Measurements from ENCODE around the gene GANAB. TPM values are rescaled to one million over a fixed set of nuclear protein-coding genes. Genes with fewer than 3 reads are reported as not detected.
A peak's percentile ranks its signal among the peaks of the same experiment; 100 is the strongest.
"Not testable (repeated sequence)": the region's sequence is repeated elsewhere in the genome, so short reads cannot be mapped to it uniquely, and the experiment has no call there.

Gene GANAB
- polyA plus RNA-seq, 5 donors = 288 to 339 (median 312) TPM

DNA sequence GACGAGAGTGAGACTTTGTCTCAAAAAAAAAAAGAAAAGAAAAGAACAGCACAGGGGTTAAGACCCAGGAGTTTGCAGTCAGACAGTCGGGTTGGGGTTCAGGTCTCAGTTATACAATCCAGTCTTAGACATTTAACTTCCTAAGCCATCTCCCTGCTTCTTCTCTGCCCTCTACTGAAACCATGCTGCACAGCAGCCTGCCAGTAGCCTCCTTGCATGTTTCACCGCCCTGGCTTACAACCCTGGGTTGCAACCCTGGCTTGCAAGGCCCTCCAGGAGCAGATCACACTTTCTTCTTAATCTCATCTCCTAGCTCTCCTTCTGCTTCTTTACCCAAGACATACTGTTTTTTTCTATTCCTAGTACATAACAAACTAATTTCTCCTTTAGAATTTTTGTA is 18.7 kb downstream of the GANAB start:
- no peak for DNase-seq

DNA sequence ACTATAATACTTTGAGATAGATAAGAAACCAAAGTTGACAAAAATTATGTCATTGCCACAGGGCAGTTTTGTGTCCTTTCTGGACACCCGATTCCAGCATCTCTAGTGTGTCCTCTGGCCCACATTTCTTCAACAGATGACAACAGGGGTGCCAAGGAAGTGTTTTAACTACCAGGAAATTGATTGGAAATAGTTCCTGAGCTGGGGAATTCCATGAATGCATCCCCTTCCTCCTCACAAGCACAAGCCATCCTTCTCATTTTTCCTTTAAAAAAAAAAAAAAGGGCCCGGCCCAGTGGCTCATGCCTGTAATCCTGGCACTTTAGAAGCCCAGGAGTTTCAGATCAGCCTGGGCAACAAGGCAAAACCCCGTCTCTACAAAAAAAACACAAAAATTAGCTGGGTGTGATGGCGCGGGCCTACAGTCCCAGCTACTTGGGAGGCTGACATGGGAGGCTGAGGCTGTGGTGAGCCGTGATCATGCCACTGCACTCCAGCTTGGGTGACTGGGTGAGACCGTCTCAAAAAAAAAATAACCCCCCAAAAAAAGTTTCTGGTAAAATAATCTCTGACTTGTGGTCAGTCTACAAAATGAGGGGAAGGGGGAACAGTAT is 23.8 kb downstream of the GANAB start:
- no peak for DNase-seq

DNA sequence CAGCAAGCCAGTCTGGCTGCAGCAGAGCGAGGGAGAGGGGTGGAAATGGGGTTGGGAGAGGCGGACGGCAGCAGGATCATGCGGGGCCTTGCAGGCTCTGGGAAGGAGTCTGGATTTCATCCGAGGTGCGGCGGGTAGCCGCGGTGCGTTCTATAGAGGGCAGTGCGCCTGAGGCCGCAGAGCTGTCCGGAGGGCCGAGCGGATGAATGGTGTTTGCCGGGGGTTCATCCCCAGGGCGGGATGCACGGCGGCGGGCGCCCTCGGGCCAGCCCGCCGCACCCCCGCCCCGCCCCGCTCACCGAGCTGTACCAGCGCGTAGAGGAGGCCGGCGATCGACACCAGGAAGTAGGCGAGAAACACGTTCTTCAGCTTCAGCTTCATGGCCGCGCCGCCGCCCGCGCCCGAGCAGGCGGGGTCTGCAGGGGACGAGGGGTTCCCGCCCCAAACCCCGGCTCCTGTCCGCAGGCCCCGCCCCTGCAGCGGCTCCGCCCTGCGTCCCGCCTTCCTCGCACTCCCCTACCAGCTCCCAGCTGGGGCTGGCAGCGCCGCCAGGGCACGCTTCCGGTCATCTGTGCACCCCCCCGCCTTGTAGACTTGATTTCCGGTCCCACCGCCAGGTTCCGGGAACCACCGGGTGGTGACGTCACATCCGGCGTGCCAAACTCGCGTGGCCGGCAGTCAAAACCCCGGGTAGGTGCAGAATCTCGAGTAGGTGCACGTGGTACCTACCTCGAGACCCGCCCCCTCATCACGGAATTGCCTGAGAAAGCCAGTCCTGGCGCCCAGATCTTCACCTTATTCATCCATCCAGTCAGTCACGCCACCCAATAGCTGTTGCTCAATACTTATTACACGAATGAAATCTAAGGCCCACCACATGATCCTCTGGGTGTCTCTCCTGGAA is 24.6 kb downstream of the GANAB start, which contains the start of gene B3GAT3:
B3GAT3 (minus strand) TSS at position 420 of the 904 bp plus-strand sequence; CDS start at position 381, 39 bp downstream.
- peak; percentile 98 to 99 for DNase-seq

DNA sequence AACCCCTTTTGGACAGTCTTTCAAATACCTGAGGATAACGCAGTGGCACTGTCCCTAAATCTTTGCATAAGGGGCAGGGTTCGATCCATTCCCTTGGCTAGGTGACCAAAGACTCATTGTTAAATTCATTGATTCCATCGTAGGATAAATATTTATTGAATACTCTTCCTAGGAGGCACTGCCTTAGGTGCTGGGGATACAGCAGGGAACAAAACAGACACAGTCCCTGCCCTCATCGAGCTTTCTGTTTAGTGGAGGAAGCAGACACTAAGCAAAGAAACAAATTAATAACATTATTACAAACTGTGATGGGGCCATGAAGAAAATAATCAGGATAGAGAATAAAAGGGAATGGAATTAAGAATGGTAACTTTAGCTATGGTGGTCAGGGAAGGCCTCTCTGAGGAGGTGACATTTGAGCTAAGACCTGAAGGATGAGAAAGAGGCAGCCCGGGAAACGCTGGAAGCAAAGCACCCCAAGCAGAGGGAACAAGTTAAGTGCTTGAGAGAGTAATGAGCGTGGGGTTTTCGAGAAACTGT is 25.3 kb downstream of the GANAB start:
- DNase-seq = no peak

DNA sequence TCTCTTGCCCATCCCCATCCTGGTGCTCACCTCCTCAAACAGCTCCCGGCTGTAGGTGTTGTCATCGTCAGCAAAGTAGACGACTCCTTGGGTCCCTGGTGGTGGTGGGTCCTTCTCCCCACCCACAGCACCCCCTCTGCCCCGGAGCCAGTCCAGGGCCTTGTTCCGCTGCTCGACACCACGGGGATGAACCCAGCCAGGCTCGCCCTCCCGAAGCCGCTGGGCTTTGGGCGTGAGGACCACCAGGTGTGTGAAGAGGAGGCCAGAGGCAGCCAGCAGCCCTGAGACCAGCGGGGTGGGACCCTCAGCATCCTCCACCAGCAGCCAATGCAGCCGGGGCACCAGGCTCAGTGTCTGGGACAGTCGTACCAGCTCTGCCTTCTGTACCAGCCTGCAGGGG is 29.5 kb downstream of the GANAB start:
- DNase-seq = not testable (repeated sequence)

DNA sequence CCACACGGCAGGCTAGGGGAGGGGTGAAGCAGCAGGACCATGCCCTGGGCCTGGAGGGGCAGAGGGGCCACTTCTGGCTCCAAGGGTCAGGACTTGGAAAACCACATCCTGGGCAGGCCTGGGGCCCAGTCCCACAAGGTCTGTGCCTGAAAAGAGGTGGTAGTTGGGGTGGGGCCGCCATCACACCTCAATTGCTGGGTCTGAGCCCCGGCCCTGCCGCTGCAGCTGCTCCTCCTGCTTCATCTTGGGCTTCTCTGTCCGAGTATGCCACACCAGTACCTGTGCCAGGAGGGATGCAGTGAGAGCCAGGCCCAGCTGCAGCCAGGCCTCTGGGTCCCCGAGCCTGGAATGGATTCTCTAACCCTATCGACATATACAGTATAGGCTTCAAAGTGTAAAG is 30.9 kb downstream of the GANAB start:
- no peak for DNase-seq

DNA sequence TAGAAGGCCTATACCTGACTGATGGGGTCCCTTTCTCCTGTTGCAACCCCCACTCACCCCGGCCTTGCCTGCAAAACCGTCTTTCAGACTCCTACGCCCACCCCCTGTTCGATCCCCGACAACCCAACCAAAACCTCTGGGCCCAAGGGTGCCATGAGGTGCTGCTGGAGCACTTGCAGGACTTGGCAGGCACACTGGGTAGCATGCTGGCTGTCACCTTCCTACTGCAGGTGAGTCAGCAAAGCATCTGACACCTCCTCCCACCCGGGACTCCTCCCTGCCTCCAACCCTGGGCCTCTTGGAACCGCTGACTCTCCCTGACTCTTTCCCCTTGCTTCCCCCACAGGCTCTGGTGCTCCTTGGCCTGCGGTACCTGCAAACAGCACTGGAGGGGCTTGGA is 32.1 kb downstream of the GANAB start:
- no peak for DNase-seq

DNA sequence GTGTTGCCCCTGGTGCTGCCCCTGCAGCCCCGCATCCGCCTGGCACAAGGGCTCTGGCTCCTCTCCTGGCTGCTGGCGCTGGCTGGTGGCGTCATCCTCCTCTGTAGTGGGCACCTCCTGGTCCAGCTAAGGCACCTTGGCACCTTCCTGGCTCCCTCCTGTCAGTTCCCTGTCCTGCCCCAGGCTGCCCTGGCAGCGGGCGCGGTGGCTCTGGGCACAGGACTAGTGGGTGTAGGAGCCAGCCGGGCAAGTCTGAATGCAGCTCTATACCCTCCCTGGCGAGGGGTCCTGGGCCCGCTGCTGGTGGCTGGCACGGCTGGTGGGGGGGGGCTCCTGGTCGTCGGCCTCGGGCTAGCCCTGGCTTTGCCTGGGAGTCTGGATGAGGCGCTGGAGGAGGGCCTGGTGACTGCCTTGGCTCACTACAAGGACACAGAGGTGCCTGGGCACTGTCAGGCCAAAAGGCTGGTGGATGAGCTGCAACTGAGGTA is 33.1 kb downstream of the GANAB start:
- no peak for DNase-seq

DNA sequence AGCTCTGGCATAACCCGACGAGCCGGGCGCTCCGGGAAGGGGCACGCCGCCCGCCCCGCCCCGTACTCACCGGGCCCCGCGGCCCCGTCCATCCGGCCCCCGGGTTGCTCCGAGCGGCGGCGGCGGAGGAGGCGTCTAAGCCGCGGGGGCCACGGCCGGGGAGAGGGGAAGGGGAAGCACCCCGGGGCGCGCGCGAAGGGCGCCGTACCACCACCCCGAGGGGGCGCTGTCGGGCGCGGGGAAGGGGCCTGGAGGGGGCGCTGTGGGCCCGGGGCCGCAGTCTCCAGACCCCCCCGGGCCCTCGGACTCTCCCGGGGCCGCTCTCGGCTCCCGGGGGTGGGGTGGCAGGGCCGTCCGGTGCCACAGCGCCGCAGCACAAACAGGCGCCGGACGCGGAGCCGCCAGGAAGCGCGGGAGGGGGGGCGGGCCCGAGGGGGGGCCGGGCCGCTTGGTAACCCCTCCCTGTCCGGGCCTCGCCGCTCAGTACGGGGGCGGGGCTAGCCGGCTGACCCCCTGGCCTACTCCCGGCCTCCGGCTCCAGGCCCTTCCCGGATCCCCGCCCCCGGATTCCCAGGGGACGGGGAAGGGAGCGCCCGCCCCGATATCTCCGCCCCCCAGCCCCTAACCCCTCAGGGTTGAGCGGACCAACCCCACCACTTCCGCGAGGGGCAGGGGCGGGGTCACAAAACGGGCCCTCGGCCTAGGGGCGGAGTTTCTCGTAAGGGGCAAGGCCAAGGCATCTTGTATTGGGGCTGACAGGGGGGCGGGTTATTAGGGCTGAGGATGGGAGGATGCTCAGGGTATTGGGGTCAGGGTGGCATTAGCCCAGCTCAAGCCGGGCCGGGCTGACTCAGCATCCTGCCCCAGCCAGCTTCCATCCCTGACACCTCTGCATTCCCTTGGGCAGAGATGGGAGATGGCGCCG is 33.8 kb downstream of the GANAB start, which contains the start of the genes EML3 and ROM1:
EML3 (minus strand) TSS at position 410 of the 925 bp plus-strand sequence; CDS start at position 92, 318 bp downstream.
ROM1 (plus strand) TSS at position 892 of the 925 bp plus-strand sequence; CDS start at position 917, 25 bp downstream.
- DNase-seq = peak; percentile 84 to 88

DNA sequence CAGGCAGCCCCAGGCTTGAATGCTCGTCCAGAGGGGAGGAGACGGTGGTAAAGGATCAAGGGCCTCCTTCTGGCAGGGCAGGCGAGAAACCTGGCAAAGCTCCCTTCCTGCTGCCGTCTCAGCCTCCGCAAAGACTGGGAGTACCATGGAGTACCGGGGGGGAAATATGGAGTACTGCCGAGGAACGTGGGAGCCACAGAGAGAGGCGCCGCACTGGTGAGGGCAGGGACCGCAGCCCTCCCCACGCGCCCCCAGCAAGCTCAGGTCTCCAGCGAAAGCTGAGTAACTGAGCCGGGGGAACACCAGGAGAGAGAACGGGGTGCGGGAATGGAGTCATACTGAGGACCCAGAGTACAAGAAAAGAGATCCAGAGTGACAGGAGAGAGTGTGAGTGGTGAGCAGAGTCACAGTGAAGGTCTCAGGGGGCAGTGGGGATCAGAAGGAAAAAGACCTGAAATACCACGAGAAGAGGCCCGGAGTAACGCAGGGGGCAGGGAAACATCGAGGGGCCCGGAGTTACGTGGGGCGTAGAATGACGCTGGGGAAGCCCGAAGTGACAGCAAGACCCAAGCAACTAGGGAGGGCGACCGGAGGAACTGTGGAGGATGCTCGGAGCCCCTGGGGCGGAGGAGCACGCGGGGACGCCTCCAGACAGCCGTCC is 34.6 kb downstream of the GANAB start:
- peak; percentile 62 to 71 for DNase-seq

DNA sequence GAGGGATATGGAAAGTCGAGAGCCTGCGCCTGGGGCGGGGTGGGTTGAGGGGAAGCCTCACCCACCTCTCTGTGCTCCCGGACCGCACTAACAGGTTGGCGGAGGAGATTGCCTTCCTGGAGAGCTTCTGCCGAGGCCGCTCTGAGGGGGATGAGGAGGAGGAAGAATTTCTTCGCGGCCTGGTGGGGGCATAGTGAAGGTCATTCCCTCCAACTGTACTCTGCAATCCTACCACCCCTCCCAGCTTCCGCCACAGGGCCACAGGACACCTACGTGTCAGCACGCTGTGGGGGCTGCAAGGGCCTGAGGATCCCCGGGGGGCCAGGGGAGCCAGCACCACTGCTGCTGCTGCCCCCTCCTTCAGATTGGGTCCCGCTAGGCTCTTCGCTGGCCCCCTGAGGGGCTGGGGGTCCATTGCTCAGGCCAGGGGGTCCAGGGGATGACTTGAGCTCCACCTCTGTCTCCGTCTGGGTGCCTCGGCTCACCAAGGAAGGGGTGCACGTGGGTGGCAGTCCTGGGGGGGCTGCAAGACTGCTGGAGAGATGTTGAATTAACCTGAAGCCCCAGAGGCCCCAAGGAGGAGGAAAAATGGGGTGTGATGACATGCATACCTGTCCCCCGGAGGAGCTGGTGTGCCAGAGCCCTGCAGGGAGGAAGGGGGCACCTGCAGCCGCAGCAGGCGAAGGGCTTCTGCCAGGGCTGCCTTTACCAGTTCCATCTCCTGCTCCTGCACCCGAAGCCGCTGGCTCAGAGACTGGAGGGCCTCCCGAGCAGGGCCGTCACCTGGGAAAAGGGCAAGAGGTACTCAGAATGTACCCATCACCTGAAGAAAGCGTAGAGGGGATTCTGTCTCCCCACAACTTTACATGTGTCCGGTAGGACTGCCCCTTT is 35.4 kb downstream of the GANAB start:
- no peak for DNase-seq

DNA sequence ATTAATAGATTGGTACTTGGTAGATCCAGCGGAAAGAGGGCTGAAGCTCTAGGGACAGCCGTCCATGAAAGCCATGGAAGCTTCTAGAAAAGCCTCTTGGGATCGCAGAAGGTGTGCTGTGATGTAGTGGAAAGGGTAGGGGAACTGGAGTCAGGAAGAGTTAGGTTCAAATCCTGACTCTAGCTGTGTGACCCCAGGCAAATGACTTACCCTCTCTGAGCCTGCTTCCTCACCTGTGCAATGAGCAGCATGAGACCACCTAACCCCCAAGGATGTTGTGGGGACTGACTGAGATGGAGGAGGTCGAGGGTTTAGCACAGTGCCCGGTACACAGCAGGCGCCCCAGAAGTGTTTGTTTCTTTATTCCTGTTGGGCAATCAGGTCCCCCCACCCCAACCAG is 36.0 kb downstream of the GANAB start:
- no peak for DNase-seq

DNA sequence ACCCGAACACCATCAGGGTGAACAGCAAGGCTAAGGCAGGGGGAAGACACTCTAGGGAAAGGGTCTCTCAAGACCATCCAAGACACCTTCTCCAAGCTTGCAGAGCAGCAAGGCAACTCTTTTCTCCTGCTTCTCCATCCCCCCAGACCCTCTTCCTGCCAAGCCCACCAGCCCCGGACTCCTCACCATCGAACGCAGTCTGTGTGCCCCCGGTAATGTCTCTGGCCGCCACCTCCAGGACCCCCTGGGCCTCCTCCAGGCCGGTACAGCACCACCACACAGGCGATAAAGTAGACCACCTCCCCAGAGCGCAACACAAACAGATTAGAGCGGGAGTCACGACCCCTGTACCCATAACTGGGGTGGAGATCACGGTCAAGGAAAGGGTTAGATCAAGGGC is 37.6 kb downstream of the GANAB start:
- DNase-seq = no peak

DNA sequence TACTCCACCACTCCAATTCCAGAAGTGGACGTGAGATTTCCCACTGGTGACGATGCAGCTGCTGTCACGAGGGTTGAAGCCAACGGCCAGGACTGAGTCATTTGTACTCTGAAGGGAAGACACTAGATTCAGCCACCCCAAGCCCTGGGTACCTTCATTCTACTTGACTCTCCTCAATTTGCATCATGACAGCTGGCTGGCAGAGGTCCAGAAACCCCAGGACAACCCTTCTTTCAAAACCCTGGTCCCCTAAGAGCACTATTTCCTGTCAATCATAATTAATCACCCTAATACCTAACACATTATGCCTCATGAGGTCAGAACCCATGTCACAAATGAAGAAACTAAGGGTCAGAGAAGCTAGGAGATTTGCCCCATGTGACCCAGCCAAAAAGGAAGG is 38.7 kb downstream of the GANAB start:
- DNase-seq = no peak

DNA sequence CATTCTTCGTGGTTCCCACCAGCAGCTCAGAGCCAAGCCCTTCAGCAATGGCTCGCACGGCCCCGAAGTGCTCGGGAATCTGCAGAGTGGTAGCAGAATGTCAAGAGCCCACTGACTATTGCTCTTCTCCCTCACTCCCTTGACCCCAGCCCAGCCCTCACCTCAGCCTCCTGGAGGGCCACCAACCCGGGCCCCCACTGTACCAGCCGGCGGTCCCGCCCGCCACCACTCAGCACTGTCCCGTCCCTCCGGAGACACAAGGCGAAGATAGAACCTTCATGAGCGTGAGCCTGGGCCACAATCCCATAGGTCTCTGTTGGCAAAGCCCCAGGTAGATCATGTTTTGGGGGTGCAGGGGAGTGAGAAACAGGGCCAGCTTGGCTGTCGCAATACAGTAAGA is 40.5 kb downstream of the GANAB start:
- DNase-seq = no peak

DNA sequence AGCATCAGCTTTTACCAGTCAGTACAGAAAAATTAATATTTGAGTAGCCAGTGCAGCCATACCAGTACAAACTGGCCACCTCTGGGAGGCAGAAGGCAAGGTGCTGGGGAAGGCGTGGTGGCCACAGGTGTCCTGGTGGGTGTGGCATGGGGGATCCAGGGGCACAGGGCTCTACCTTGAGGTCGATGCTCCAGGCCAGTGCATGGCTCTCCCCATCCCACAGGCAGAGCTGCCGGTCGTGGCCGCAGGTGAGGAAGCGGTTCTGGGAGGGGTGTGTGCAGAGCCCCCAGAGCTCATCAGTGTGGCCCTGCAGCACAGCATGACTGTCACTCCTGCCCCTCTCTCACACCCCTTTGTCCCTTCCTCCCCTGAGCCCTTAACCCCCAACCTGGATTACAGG is 40.9 kb downstream of the GANAB start:
- DNase-seq = no peak

DNA sequence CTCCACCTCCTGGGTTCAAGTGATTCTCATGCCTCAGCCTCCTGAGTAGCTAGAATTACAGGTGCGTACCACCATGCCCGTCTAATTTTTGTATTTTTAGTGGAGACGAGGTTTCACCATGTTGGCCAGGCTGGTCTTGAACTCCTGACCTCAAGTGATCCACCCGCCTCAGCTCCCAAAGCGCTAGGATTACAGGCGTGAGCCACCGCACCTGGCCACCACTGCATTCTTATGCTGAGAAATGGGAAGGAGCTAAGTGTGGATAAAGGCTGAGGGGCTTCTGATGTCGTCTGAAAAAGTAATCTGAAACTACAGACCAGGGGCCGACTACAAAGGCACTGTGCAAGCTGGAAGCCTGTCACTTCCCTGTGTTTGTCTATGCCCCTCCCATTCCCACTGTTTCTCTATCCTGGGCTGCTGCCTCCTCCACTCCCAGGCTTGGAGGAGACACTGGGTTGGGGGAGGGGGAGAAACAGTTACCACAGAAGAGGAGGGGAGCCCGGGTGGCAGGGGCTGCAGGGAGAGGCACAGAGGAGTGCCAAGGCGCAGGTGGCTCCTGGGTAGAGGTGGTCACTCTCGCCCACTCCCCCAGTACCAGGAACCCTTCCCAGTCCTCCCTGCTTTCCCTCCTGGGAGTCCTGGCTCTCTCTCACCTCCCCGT is 41.8 kb downstream of the GANAB start:
- DNase-seq = no peak

DNA sequence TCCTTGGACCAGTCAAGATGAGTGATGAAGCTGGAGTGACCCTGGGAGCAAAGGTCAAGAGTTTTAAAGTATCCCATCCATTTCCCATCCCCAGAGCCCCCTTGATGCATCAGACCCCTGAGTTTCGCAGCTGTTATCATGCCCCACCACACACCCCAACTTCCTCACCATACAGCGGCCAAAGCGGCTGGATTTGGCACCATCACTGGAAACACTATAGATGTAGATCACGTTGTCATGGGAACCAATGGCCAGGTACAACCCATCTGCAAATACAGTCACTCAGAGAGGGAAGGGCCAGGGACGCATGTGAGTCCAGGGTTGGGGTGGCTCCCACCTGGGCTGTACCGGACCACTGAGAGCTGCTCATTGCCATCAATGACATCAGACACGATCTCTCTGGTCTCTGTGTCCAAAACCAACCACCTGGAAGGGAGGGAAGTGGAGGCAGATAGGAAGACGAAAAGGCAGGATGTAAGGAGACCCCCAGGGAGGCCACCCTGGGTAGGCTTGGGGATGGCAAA is 42.6 kb downstream of the GANAB start:
- no peak for DNase-seq

DNA sequence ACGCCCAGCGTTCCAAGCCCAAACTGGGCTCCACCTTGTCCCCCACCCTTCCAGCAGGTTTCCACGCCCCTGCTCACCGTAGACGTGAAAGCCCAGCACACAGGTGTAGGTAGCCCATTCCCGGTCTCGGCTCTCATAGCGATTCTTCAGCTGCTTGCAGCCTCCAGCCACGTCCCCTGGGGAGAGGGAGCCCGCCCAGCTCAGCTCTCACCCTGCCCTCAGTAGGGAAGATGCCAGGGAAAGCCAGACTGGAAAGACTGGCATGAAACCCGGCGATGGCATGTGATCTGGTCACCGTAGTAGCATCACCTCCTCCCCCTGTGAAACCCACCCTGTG is 43.4 kb downstream of the GANAB start:
- DNase-seq = no peak

All from right lung (tissue), 5 donors.